ENCODE measurements around the gene FAM110A.

The FAM110A gene

GRCh38 chr20:870758-871157 lies 37.2 kb downstream of the FAM110A start:
- no peaks in the 10 kb centered on the region for H3K9me3 ChIP-seq (ENCODE audit: control insufficient read depth, low read length)
- H3K27ac ChIP-seq (ENCODE audit: insufficient read depth, low read length, poor library complexity, severe bottlenecking), result no peak overlapping the region
- no peaks in the 10 kb centered on the region for H3K4me1 ChIP-seq (ENCODE audit: control insufficient read depth, insufficient read depth, low read length, poor library complexity, severe bottlenecking)
- H3K36me3 ChIP-seq (ENCODE audit: control insufficient read depth, insufficient read depth, low read length), result no peaks in the 10 kb centered on the region
- no peaks in the 10 kb centered on the region for H3K27me3 ChIP-seq (replicated peaks; ENCODE audit: control insufficient read depth, insufficient read depth, low read length, poor library complexity, severe bottlenecking)
- DNase-seq, result no peak
- no peak overlapping the region for H3K4me3 ChIP-seq (ENCODE audit: insufficient read depth, low read depth, low read length, poor library complexity, severe bottlenecking)

- no peaks in the 10 kb centered on the region for H3K4me1 ChIP-seq (ENCODE audit: control insufficient read depth, insufficient read depth, low read length, poor library complexity, severe bottlenecking)
- H3K27ac ChIP-seq (ENCODE audit: insufficient read depth, low read length, poor library complexity, severe bottlenecking), result no peak overlapping the region
- no peaks in the 10 kb centered on the region for H3K27me3 ChIP-seq (replicated peaks; ENCODE audit: control insufficient read depth, insufficient read depth, low read length, poor library complexity, severe bottlenecking)
- DNase-seq, result no peak
- H3K9me3 ChIP-seq (ENCODE audit: control insufficient read depth, low read length), result no peaks in the 10 kb centered on the region
- H3K36me3 ChIP-seq (ENCODE audit: control insufficient read depth, insufficient read depth, low read length), result no peaks in the 10 kb centered on the region
- H3K4me3 ChIP-seq (ENCODE audit: insufficient read depth, low read depth, low read length, poor library complexity, severe bottlenecking), result no peak overlapping the region
Measured at GRCh38 chr20:871436-871835, 37.9 kb downstream of the FAM110A start.

- DNase-seq, result no peak
- Histone ChIP-seq H3K9me3 (ENCODE audit: control insufficient read depth, low read length) (no peaks in the 10 kb centered on the region), H3K27me3 (replicated peaks; ENCODE audit: control insufficient read depth, insufficient read depth, low read length, poor library complexity, severe bottlenecking) (no peaks in the 10 kb centered on the region), H3K4me3 (ENCODE audit: insufficient read depth, low read depth, low read length, poor library complexity, severe bottlenecking) (no peak overlapping the region), H3K27ac (ENCODE audit: insufficient read depth, low read length, poor library complexity, severe bottlenecking) (no peak overlapping the region), H3K36me3 (ENCODE audit: control insufficient read depth, insufficient read depth, low read length) (no peaks in the 10 kb centered on the region), H3K4me1 (ENCODE audit: control insufficient read depth, insufficient read depth, low read length, poor library complexity, severe bottlenecking) (no peaks in the 10 kb centered on the region)
Measured at GRCh38 chr20:871948-872347, 38.4 kb downstream of the FAM110A start.

- DNase-seq, result no peak
- Histone ChIP-seq H3K27ac (ENCODE audit: insufficient read depth, low read length, poor library complexity, severe bottlenecking) (no peak overlapping the region), H3K4me1 (ENCODE audit: control insufficient read depth, insufficient read depth, low read length, poor library complexity, severe bottlenecking) (no peaks in the 10 kb centered on the region), H3K9me3 (ENCODE audit: control insufficient read depth, low read length) (no peaks in the 10 kb centered on the region), H3K36me3 (ENCODE audit: control insufficient read depth, insufficient read depth, low read length) (no peaks in the 10 kb centered on the region), H3K4me3 (ENCODE audit: insufficient read depth, low read depth, low read length, poor library complexity, severe bottlenecking) (no peak overlapping the region), H3K27me3 (replicated peaks; ENCODE audit: control insufficient read depth, insufficient read depth, low read length, poor library complexity, severe bottlenecking) (no peaks in the 10 kb centered on the region)
Measured at GRCh38 chr20:872855-873520, 39.5 kb downstream of the FAM110A start.

- no peaks in the 10 kb centered on the region for H3K4me1 ChIP-seq (ENCODE audit: control insufficient read depth, insufficient read depth, low read length, poor library complexity, severe bottlenecking)
- DNase-seq, result no peak
- no peak overlapping the region for H3K4me3 ChIP-seq (ENCODE audit: insufficient read depth, low read depth, low read length, poor library complexity, severe bottlenecking)
- H3K36me3 ChIP-seq (ENCODE audit: control insufficient read depth, insufficient read depth, low read length), result no peaks in the 10 kb centered on the region
- no peak overlapping the region for H3K27ac ChIP-seq (ENCODE audit: insufficient read depth, low read length, poor library complexity, severe bottlenecking)
- no peaks in the 10 kb centered on the region for H3K27me3 ChIP-seq (replicated peaks; ENCODE audit: control insufficient read depth, insufficient read depth, low read length, poor library complexity, severe bottlenecking)
- no peaks in the 10 kb centered on the region for H3K9me3 ChIP-seq (ENCODE audit: control insufficient read depth, low read length)
Measured at GRCh38 chr20:873875-874607, 40.5 kb downstream of the FAM110A start.

GRCh38 chr20:875115-875514 lies 41.6 kb downstream of the FAM110A start:
- H3K27ac ChIP-seq (ENCODE audit: insufficient read depth, low read length, poor library complexity, severe bottlenecking), result no peak overlapping the region
- H3K9me3 ChIP-seq (ENCODE audit: control insufficient read depth, low read length), result no peaks in the 10 kb centered on the region
- no peaks in the 10 kb centered on the region for H3K27me3 ChIP-seq (replicated peaks; ENCODE audit: control insufficient read depth, insufficient read depth, low read length, poor library complexity, severe bottlenecking)
- DNase-seq, result no peak
- H3K36me3 ChIP-seq (ENCODE audit: control insufficient read depth, insufficient read depth, low read length), result no peaks in the 10 kb centered on the region
- no peak overlapping the region for H3K4me3 ChIP-seq (ENCODE audit: insufficient read depth, low read depth, low read length, poor library complexity, severe bottlenecking)
- H3K4me1 ChIP-seq (ENCODE audit: control insufficient read depth, insufficient read depth, low read length, poor library complexity, severe bottlenecking), result no peaks in the 10 kb centered on the region

- Histone ChIP-seq H3K27me3 (replicated peaks; ENCODE audit: control insufficient read depth, insufficient read depth, low read length, poor library complexity, severe bottlenecking) (no peaks in the 10 kb centered on the region), H3K27ac (ENCODE audit: insufficient read depth, low read length, poor library complexity, severe bottlenecking) (no peak overlapping the region)
Measured at GRCh38 chr20:877814-878213, 44.3 kb downstream of the FAM110A start.

GRCh38 chr20:878511-879307 lies 45.2 kb downstream of the FAM110A start:
- no peak overlapping the region for H3K4me3 ChIP-seq (ENCODE audit: insufficient read depth, low read depth, low read length, poor library complexity, severe bottlenecking)
- H3K27ac ChIP-seq (ENCODE audit: insufficient read depth, low read length, poor library complexity, severe bottlenecking), result no peak overlapping the region
- no peaks in the 10 kb centered on the region for H3K36me3 ChIP-seq (ENCODE audit: control insufficient read depth, insufficient read depth, low read length)
- DNase-seq, result no peak
- H3K4me1 ChIP-seq (ENCODE audit: control insufficient read depth, insufficient read depth, low read length, poor library complexity, severe bottlenecking), result peaks cover 6% of the 10 kb centered on the region
- no peaks in the 10 kb centered on the region for H3K9me3 ChIP-seq (ENCODE audit: control insufficient read depth, low read length)
- H3K27me3 ChIP-seq (replicated peaks; ENCODE audit: control insufficient read depth, insufficient read depth, low read length, poor library complexity, severe bottlenecking), result no peaks in the 10 kb centered on the region

More at GRCh38 chr20:877814-878213, 44.3 kb downstream of the FAM110A start:
- Histone ChIP-seq H3K9me3 (ENCODE audit: control insufficient read depth, low read length) (no peaks in the 10 kb centered on the region), H3K36me3 (ENCODE audit: control insufficient read depth, insufficient read depth, low read length) (no peaks in the 10 kb centered on the region), H3K4me3 (ENCODE audit: insufficient read depth, low read depth, low read length, poor library complexity, severe bottlenecking) (no peak overlapping the region), H3K4me1 (ENCODE audit: control insufficient read depth, insufficient read depth, low read length, poor library complexity, severe bottlenecking) (peaks cover 6% of the 10 kb centered on the region)
- no peak for DNase-seq

- peaks cover 3% of the 10 kb centered on the region for H3K27me3 ChIP-seq (replicated peaks; ENCODE audit: control insufficient read depth, insufficient read depth, low read length, poor library complexity, severe bottlenecking)
- H3K27ac ChIP-seq (ENCODE audit: insufficient read depth, low read length, poor library complexity, severe bottlenecking), result no peak overlapping the region
- no peaks in the 10 kb centered on the region for H3K9me3 ChIP-seq (ENCODE audit: control insufficient read depth, low read length)
- no peak for DNase-seq
- H3K4me3 ChIP-seq (ENCODE audit: insufficient read depth, low read depth, low read length, poor library complexity, severe bottlenecking), result no peak overlapping the region
- H3K36me3 ChIP-seq (ENCODE audit: control insufficient read depth, insufficient read depth, low read length), result no peaks in the 10 kb centered on the region
- peaks cover 6% of the 10 kb centered on the region for H3K4me1 ChIP-seq (ENCODE audit: control insufficient read depth, insufficient read depth, low read length, poor library complexity, severe bottlenecking)
Measured at GRCh38 chr20:879626-880025, 46.1 kb downstream of the FAM110A start.
